Embryonic facial prominence (tissue), 1 donor: ENCODE measurements around the gene CRAMP1.

Experiments
- DNase-seq: peaks from one replicate; pipeline ENCODE4 v3.0.0-alpha.2; 2016; ENCODE audit errors: extremely low spot score

The CRAMP1 gene

DNA sequence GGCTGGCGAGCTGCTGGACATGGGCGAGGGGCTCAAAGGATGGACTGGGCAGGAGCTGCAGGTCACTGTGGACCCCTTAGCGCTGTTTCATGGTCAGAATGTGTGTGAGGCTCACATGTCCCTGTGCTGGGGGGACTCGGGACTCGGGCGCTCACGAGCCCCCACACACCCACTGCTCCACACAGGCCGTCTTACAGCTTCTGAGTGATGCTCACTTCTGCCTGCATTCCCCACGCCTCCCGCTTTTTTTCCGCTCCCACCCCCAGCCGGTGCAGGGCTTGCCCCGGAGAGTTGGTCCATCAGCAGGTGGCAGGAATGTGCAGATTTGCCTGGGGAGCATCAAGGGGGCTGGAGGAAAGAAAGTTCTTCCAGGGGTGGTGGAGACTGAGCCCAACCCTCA, 45.7 kb downstream of the CRAMP1 start:
- DNase-seq = no peak

DNA sequence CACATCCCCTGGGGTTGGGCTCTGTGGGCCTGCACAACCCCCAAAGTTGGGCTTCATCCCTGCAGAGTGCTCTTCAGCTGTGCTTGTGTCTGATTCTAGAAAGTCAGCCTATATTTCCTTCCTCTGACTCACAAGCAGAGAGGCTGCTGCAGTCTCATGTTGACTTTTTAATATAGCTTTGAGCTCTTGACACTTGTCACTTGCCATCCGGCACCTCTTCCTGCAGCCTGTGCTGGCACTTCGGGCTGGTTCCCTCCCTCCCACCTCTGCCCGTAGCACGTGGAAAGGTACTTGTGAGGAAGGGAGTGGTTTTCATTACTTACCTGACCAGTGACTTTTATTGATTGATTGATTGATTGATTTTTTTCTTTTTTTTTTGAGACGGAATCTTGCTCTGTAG, 46.9 kb downstream of the CRAMP1 start:
- no peak for DNase-seq

DNA sequence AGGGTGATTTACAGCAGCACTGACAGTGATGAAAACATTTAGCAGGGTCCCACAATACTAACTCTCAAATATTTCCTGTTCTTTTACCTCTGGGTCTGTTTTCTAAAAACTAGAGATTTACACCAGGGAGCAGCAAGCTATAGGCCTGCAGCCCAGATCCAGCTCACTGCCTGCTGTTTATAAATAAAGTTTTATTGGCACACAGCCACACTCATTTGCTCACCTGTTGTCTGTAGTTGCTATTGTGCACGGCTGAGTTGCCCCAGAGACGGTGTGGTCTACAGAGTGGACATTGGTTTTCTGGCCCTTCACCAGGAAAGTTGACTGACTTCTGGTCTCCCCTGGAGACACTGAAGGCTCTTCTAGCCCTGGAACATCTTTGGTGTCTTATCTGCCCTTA, 49.7 kb downstream of the CRAMP1 start:
- DNase-seq = no peak

DNA sequence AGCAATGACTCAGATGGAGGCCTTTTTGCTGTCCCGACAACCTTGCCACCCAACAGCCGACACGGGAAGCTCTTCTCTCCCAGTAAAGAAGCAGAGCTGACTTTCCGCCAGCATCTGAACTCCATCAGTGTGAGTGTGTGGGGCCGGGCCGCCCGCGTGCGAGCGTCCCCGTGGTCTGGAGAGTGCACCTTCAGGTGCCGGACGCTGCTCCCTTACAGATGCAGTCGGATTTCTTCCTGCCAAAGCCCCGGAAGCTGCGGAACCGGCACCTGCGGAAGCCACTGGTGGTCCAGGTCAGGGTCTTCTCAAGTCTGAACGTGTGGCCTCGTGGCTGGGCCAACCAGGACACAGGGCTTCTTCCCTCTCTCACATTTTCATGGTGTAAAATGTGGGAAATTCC, 50.4 kb downstream of the CRAMP1 start:
- no peak for DNase-seq

DNA sequence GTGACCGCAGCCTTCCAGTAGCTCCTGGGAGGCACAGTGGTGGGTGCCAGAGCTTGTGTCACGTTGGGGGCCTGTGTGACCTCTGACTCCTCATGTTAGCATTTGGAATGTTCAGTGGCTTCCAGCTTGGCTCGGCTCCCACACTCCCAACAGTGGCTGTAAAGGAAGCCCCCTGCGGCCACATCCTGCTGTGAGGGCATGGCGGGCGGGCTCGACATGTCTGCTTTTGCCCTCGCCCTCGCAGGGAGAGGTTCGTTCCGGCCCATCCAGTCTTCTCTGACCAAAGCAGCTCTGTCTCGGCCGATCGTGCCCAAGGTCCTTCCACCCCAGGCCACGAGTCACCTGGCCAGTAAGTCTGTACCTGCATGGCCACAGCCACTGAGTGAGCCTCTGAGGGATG, 53.7 kb downstream of the CRAMP1 start:
- DNase-seq = no peak

DNA sequence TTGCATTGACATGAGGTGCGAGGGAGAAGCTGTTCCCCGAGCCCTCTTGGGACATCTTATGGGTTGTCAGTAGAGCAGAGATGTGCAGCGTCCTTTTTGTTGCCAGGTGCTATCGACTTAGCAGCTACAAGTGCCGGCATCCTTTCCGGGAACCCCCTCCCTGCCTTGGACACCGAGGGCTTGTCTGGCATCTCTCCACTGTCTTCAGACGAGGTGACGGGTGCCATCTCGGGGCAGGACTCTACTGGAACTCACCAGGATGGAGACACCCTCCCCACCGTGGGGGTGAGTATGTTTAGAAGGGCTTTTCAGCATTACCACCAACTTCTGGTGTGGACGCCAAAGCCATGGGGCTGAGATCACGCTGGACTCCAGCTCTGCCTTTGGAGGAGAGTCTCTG, 54.2 kb downstream of the CRAMP1 start:
- no peak for DNase-seq

DNA sequence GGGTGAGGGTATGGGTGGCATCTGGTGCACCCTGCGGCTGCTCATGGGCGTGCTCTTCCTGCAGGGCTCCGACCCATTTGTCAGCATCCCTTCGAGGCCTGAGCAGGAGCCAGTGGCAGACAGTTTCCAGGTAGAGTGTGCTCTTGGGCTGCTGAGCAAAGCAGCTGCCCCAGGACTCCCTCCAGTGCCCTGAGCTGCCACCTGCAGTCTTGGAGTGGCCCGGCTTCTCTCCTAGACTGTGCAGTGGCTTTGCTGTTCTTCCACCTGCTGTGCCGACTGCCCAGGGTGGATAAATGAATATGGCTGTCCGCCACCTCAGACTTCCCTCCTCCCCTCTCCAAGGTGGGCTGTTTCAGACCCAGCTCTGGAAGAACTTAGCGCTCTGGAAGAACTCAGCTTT, 55.1 kb downstream of the CRAMP1 start:
- DNase-seq = no peak

DNA sequence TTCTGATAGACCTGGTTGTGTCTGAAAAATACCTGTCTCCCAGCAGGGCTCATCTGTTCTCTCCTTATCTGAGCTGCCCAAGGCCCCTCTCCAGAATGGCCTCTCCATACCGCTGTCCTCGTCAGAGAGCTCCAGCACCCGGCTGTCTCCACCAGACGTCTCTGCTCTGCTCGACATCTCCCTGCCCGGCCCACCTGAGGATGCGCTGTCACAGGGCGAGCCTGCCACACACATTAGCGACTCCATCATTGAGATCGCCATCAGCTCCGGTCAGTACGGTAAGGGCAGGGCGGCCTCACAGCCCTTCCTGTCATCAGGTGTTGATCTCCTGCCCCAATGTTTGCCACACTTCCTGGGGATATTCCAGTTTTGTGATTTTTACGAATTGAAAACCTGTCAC, 55.8 kb downstream of the CRAMP1 start:
- DNase-seq = no peak

DNA sequence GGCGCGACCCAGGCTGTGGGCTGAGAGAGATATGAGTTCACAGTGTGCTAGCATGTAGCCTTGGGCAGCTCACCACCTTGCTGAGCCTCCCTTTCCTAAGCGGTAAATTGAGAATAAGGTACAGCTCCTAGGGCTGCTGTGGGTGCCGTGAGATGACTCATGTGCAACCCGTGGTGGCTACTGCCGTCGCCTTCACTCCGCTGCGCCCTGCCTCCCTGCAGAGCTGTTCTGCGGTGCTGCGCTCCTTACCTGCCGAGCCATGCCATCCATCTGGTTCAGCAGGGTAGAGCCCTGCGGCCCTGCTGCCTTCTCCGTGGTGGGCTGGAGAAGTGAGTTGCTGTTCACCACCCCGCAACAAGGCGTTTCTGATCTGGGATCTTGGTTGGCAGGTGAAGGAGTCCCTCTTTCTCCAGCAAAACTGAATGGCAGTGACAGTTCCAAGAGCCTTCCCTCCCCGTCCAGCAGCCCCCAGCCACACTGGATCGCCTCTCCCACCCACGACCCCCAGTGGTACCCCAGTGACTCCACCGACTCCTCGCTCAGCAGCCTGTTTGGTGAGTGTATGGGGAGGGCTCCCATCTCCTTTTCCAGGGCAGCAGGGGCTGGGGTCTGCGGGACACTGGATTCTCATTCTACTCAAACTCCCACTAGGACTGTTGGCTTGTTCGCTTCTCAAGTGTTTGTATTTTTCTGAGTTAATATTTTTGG, 56.6 kb downstream of the CRAMP1 start:
- DNase-seq = no peak

DNA sequence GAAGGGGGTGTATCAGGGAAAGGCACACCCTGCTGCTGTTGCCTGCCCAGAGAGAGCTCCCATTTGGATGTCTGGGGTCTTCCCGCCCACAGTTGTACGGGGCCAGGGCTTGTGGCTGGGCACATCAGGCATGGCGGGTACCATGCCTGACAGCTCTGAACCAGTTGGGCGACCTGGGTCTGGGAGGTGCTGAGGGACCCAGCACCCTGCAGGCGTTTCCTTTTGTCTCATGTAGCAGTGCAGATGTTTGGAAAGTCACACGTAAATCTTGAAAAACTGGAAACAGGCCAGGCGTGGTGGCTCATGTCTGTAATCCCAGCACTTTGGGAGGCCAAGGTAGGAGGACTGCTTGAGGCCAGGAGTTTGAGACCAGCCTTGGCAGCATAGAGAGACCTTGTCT, 57.5 kb downstream of the CRAMP1 start:
- DNase-seq = no peak

DNA sequence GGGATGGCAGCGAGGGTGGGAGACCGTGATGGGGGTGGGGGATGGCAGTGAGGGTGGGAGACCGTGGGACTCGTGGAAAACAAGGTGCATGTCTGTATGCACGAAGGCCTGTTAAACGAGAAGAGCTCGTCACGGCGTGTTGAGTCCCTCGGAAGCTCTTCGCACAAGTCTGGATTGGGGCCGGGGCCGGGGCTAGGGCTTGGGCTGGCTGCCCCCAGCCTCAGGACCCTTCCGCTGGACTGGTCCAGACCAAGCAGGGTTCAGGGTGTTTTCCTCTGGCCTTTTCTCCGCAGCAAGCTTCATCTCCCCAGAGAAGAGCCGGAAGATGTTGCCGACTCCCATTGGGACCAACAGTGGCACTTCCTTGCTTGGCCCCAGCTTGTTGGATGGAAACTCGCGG, 58.2 kb downstream of the CRAMP1 start:
- no peak for DNase-seq

DNA sequence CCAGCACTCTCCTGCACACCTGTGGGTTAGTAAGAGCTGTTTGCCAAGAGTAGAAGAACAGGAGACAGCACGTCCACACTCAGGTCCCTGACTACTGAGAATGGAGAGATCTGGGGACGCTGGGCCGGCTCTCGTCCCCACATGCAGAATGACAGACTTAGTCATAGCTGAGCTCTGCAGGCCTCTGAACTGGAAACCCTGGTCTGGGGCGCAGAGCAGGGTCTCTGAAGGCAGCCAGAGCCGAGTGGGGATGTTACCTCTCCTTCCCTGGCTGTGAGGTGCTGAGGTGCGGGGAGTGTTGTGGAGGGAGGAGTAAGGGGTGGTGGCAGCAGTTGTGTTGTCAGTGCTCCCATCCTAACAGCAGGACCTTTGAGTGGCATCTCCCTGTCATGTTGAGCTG, 58.7 kb downstream of the CRAMP1 start:
- no peak for DNase-seq

DNA sequence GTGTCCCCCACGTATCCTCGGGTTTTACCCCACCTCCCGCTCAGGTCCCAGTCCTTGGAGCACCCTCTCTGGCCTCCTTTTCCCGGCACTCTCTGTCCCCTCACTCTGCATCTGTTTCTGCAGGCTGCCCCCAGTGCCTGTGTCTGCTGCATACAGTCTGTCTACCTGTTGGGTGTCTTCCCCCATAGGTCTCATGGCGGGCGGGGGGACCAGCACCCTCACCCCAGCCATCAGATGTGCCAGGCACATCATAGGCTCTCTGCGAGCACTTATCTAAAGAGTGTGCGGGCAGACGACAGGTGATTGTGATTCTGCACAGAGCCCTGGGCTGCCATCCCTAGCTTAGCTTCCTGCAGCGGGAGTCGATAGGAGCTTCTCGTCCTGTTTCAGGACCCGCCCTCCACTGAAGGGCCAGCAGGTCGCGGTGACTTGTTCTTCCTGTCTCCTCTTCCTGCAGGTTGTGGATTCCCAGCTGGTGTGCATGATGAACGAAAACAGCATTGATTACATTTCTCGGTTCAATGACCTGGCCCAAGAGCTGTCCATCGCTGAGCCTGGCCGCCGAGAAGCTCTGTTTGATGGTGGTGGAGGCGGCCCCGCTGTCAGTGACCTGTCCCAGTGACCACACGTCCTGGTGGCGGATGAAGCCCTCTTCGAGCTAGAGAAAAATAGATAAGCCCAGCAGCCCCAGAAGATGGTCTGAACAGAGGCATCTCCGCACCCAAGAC, 61.4 kb downstream of the CRAMP1 start:
- DNase-seq = no peak

DNA sequence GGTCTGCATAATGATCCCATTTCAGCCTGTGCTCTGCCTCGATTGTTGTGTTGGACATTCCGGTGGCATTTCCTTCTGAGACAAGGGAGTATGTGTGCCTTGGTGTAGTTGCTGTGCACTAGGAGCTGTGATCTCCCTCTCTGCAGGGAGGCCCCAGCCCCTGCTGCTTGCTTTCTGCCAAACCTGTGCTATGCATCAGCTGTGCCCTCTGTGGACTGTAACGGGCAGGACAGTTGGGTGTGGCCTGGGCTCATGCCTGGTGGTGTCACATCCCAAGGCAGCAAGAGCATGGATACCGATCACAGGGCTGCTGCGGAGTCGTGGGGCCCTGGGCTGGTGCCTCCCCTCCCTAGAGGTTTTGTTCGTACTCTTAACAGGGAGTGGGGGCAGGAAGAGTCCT, 62.1 kb downstream of the CRAMP1 start:
- DNase-seq = no peak

DNA sequence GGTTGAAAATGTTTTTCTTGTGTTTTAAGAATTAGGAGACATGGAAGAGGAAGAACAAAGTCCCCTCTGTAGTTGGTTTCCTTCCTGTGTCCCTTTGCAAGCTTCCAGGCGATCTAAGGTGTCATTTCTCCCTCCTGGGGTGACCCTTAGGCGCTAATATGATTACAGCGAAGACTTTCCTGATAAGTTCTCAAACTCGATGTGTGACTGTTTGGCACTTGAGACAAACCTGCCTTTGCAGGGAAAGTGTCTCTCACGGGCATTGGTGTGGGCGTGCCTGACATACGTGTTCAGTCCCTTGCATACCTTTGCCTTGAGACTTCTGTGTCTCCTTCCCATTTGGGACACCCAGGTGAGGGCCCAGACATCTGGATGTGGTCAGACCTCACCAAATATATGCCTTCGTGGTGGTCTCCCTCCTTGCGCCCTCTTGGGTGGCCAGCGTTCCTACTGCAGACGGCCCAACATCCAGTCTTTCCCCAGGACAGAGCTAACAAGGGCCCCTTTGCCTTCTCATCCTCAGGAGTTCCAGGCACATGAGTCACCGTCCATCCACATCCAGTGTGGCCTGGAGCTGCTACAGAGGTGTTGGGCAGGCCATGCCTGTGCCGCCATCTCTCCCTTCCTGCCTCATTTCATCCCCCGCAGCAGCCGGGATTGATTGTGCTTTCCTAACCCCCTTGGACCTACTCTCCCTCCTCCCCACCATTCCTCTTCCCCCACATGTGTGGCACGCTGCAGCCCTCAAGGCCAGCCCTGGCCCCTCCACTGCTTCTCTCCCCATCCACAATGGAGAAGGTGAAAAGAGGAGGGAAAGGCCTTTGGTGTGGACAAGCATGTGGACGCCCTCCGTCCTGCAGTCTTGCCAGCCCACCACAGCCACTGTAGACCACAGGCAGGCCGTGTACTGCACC, 62.8 kb downstream of the CRAMP1 start:
- no peak for DNase-seq

DNA sequence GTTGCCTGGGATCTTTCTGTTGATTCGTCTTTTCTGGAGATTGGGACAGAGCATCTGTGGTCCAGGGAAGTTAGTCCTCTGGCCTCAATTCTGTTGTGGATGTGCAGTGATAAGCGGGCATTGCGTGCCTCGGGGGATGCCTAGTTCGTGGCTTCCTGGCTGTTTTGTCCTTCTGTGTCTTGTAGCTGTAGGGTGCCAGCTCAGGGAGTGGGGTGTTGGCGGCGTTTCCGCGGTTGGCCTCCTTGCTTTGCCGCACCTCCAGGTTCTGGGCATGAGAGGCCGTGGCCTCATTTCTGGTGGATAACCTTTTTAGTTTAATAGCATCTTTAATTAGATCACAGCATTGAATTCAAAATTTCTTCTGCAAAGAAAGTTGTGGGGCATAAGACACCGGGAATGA, 64.5 kb downstream of the CRAMP1 start:
- DNase-seq = no peak

DNA sequence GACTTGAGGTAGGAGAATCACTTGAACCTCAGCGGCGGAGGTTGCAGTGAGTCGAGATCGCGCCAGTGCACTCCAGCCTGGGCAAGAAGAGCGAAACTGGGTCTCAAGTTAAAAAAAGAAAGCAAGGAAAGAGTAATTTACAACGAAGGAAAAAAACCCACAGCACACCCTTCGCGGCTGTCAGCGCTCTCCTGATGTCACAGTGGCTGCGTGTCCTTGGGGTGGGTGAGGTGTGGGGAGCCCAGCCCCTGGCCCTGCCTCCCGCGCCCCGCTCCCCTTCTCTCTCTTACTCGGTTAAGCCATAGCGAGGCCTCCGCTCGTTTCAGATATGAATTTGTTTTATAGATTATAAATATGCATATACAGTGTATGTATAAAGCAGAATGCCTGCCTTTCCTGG, 65.2 kb downstream of the CRAMP1 start:
- no peak for DNase-seq

DNA sequence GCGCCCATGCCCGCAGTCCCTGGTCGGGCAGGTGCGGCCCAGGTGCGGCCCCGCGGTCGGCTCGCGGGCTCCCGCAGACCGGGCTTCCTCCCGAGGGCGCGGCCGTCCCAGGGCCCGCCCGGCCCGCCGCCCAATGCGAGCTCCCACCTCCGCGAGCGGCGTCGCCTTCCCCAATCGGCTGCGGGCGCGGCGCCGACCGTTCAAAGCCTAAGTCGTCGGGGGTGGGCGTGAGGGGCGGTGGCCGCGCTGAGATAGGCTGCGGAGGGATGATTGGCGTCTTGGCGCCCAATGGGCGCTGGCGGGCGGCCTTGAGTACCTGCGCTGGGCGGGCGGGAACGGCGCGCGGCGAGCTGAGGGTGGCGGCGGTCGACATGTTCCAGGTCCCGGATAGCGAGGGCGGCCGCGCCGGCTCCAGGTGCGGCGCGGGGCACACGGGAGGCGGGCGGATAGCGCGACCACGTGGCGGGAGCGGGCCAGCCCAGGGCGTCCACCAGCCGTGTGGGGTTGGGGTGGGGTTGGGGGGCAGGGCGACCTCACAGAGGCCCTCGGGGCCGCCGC, 65.9 kb downstream of the CRAMP1 start, which contains the start of gene JPT2:
Gene JPT2, plus strand, starts transcription at position 338 of the 558 bp plus-strand sequence. Its CDS starts 34 bp downstream, at position 372.
- peak; percentile 86 for DNase-seq

DNA sequence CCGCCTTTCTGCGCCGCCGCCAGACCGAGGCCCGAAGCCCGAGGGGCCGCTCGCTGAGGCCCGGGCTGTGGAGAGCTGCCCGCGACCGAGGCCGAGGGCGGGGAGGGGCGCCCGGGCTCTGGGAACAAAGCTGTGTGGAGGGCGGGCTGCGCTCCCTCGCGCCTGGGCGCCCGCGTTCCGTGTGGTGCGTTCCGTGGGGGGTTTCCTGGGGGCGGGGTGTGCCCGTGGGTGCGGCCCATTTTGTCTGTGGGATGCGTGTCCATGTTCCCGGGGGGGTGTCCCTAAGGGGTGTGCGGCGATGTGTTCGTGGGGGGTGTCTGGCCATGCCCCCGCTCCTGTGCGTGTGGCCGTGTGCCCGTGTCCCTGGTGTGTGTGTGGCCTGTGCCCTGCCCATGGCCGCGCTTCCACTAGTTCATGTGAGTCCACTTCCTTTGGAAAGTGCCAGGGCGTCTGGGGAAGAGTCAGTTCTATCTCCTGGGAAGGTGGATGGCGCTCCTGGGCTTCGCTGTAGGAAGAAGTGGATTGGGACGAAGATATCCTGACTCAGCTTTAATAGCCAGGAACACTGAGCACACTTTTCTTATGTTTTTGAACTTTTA, 66.4 kb downstream of the CRAMP1 start:
- DNase-seq = no peak

DNA sequence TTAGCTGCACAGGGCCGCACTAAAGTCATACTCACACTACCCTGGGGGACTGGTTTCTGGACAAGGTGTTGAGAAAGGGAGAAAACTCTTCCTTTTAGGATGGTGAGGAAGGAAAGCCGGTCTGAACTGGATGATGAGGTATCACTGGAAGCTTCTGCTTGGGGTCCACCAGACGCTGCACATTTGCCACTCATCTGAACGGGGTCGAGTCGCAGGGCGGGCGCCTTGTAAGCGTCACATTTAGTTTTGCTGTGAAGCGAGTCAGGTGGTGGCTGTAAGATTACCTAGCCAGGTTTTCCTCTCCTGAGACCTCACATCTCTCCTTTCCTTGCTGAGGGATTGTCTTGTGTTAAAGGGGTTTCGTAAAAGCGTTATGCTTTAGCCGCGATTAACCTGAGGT, 68.2 kb downstream of the CRAMP1 start:
- no peak for DNase-seq

DNA sequence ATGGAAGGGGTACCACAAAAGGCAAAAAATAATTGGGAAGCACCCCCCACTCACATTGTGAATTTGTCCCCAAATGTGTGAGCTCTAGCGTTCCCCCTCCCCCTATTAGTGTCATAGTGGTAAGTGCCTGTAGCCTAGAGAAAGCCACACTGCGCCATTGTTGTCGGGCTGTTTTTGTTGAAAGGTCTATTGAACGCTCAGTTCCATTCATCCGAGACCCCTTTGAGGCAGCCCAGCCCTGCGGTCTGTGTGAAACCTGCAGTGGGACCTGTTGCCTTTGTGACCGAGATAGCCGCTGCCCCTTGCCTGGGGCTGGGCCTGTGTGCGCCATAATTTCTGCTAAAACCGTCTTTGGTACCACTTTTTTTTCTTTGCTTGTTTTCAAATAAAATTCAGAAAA, 68.9 kb downstream of the CRAMP1 start:
- no peak for DNase-seq
